Small intestine (tissue), 7 donors: ENCODE measurements around the gene ARSA. TPM values are rescaled to one million over a fixed set of nuclear protein-coding genes. Genes with fewer than 3 reads are reported as not detected.

ENCODE experiments used
- DNase-seq, 2 donors: peaks; one replicate each; pipeline versions ENCODE4 v3.0.0 to v3.0.0-alpha.2; 2013
- FAIRE-seq: peaks from 2 replicates; lab custom pipeline; 2012; peaks lifted over from hg19 to GRCh38; lab: Jason Lieb, UNC
- H3K27ac ChIP-seq, 3 donors: one replicate each; pipeline ENCODE4 v1.5.1; 2013; ENCODE audit warnings: low read length in 2 of 3, mild to moderate bottlenecking in 2 of 3, control low read depth in 1 of 3, inconsistent platforms in 1 of 3, low read depth in 1 of 3, moderate library complexity in 1 of 3
- H3K27me3 ChIP-seq, 3 donors: one replicate each; pipeline ENCODE4 v1.6.1; 2013; ENCODE audit warnings: low read length in 3 of 3, inconsistent platforms in 1 of 3; ENCODE audit not compliant: control insufficient read depth in 3 of 3, insufficient read depth in 3 of 3
- H3K36me3 ChIP-seq, 3 donors: one replicate each; pipeline ENCODE4 v1.6.1; 2013; ENCODE audit warnings: low read length in 3 of 3, inconsistent platforms in 1 of 3, low read depth in 1 of 3, mild to moderate bottlenecking in 1 of 3, moderate library complexity in 1 of 3; ENCODE audit not compliant: control insufficient read depth in 3 of 3, insufficient read depth in 2 of 3
- H3K4me1 ChIP-seq, 3 donors: one replicate each; pipeline ENCODE4 v1.6.1; 2013; ENCODE audit warnings: low read length in 2 of 3, inconsistent platforms in 1 of 3, low read depth in 1 of 3, mild to moderate bottlenecking in 1 of 3, moderate library complexity in 1 of 3; ENCODE audit not compliant: control insufficient read depth in 3 of 3, insufficient read depth in 2 of 3
- H3K4me3 ChIP-seq, 3 donors: one replicate each; pipeline ENCODE4 v1.5.1; 2013; ENCODE audit warnings: low read length in 3 of 3, control low read depth in 1 of 3, inconsistent platforms in 1 of 3, low read depth in 1 of 3, mild to moderate bottlenecking in 1 of 3, moderate library complexity in 1 of 3
- H3K9me3 ChIP-seq, 2 donors: one replicate each; pipeline ENCODE4 v1.6.1; 2013; ENCODE audit warnings: low read depth in 1 of 2, low read length in 1 of 2; ENCODE audit not compliant: control insufficient read depth in 2 of 2, insufficient read depth in 1 of 2
- WGBS, 3 donors: extraction: QIAGEN DNeasy Blood & Tissue Kit; methylation state at CpG; one replicate each; pipeline ENCODE4 v1.1.7; 2013; 5-methylcytosine and 5-hydroxymethylcytosine counted together
- polyA plus RNA-seq, 4 donors: library from polyadenylated mRNA; stranded (reverse) in 3 of 4; unstranded in 1 of 4; fragments of 200-250 nt in 3 of 4; fragments of 120-200 nt in 1 of 4; gene quantifications; one replicate each; pipeline versions ENCODE4 v1.2.1 to v1.2.3, GENCODE V29; 2013
- donor health status: healthy with polysubstance abuse.
- donor health status: control.
- donor health status: control.
- donor health status: Bipolar disorder and iron deficiency.
- donor health status: healthy.

Gene ARSA
- polyA plus RNA-seq, 4 donors = 28.2 to 85.9 (median 71.3) TPM

DNA sequence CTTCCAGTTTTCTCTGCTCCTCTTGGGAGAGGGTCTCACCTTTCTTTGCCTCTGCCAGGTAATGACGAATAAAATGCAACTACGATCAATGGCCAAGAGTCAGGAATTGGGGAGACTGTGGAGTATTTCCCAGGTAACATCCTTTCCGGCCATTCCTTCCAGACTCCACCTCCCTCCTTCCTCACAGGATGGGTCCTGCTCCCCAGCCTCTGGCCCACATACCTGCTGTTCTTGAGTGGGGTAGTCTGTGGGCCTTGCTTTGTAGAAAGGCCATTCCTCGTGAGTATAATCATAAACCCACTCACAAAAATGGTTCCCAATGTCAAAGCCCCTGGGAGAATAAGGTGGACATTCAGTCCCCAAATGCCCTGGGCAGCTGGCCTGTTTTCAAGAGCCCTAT, 48.2 kb downstream of the ARSA start:
- no peak for DNase-seq
- no peak for FAIRE-seq
- Histone ChIP-seq H3K36me3 (peaks cover 0 to 45% (median 0%) of the 10 kb centered on the region in 3 donors), H3K4me1 (peaks cover 7 to 25% (median 7%) of the 10 kb centered on the region in 3 donors), H3K9me3 (no peaks in the 10 kb centered on the region), H3K4me3 (no peak overlapping the region), H3K27me3 (no peaks in the 10 kb centered on the region), H3K27ac (no peak overlapping the region)
- WGBS, 3 donors = 94 to 97% (median 97%) methylated on average over 4 of the region's 4 CpGs

DNA sequence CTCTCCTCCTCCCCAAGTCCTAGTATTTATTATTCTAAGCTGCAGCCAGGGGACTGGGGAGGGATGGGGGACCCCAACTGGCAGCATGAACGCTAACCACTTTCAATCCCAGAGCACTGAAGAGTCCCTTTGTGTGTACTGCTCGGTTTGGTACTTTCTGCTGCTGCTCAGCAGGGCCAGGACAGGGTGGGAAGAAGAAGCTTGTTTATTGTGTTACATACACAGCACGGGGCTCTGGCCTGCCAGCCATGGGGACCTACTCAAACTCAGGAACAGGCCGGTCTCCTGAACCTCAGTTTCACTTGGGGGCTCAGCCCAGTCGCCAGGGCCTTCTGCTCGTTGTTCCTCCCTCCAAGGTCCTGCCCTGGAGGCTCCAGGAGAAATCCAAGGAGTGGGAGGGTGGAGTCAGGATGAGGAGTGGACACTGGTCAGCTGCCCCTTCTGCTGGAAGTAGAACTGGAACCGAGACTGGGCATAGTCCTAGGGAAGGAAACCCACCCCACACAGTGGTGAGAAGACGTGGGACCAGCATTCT, 49.1 kb downstream of the ARSA start:
- Histone ChIP-seq H3K27ac (peak overlapping the region in 1 of 3 donors; percentile 50), H3K9me3 (no peaks in the 10 kb centered on the region), H3K4me3 (no peak overlapping the region), H3K27me3 (no peaks in the 10 kb centered on the region), H3K36me3 (peaks cover 0 to 50% (median 0%) of the 10 kb centered on the region in 3 donors), H3K4me1 (peaks cover 7 to 25% (median 7%) of the 10 kb centered on the region in 3 donors)
- no peak for FAIRE-seq
- 58 to 72% (median 63%) methylated on average over 7 to 8 of the region's 8 CpGs for WGBS, 3 donors
- DNase-seq = no peak

DNA sequence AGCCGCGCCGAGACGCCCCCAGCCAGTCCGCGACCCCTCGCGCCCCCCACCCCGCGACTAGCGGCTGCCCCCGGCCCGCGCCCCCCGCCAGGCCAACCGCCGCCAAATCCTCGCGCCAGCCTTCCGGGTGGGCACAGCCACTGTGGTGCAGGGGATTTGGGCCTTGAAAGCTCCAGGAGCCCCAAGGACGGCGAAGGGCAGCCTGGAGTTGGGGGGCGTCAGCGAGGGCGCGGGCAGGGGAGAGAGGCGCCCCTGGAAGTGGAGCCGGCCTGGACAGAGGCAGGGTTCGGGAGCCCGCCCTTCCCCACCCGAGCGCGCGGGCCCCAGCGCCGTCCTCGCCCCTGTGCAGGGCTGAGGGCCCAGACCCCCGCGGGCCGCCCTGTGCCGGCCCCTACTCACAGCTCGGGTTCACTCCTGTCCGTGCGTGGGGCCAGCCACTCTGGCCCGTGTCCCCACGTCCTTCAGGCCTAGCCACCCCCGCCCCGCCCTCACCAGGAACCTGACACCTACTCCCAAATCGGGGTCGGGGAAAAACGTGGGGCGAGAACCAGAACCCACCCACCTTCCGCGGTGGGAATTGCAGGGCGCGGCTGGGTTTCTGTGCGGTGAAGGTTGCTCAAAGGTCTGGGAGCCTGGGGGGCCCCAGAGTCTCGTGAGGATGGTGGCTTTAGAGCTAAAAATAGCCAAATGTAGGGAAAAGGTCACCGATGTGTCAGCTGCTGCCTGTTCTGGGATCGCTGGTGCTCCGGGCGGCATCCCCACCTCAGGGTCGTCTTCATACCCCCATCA, 49.8 kb downstream of the ARSA start, which contains the start of gene CPT1B:
Gene CPT1B (minus strand): TSS at position 441 of the 789 bp plus-strand sequence. CDS start 512 bp downstream, outside the sequence.
- peak within 1 kb of the TSS in 1 of 3 donors; percentile 0 for H3K4me3 ChIP-seq
- FAIRE-seq = no peak
- peak within 1 kb of the TSS in 1 of 3 donors; percentile 50 for H3K27ac ChIP-seq
- DNase-seq = peak in 1 of 2 donors; percentile 90
- peaks cover 0 to 57% (median 0%) of the 10 kb centered on the region in 3 donors for H3K36me3 ChIP-seq
- no peaks in the 10 kb centered on the region for H3K27me3 ChIP-seq
- peaks cover 2 to 25% (median 7%) of the 10 kb centered on the region in 3 donors for H3K4me1 ChIP-seq
- H3K9me3 ChIP-seq = no peaks in the 10 kb centered on the region
- 21 to 27% (median 25%) methylated on average over 52 to 63 of the region's 63 CpGs for WGBS, 3 donors

DNA sequence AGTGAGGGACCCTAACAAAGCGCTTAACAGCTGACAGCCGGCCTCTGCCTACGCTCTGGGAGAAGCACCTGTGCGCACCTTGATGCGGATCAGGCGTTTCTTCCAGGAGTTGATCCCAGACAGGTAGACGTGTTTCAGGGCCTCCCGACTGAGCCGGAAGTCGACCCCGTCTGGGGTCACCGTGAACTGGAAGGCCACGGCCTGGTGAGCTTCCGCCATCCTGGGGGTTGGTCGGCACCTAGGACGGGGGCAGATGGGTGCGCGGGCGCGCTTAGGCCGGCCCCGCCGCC, 50.3 kb downstream of the ARSA start:
- FAIRE-seq (no peak), DNase-seq (peak in 1 of 2 donors; percentile 44)
- Histone ChIP-seq H3K27me3 (no peaks in the 10 kb centered on the region), H3K27ac (no peak overlapping the region), H3K4me3 (no peak overlapping the region), H3K4me1 (peaks cover 2 to 25% (median 7%) of the 10 kb centered on the region in 3 donors), H3K36me3 (peaks cover 0 to 62% (median 0%) of the 10 kb centered on the region in 3 donors), H3K9me3 (no peaks in the 10 kb centered on the region)
- 47 to 70% (median 66%) methylated on average over 23 of the region's 23 CpGs for WGBS, 3 donors

DNA sequence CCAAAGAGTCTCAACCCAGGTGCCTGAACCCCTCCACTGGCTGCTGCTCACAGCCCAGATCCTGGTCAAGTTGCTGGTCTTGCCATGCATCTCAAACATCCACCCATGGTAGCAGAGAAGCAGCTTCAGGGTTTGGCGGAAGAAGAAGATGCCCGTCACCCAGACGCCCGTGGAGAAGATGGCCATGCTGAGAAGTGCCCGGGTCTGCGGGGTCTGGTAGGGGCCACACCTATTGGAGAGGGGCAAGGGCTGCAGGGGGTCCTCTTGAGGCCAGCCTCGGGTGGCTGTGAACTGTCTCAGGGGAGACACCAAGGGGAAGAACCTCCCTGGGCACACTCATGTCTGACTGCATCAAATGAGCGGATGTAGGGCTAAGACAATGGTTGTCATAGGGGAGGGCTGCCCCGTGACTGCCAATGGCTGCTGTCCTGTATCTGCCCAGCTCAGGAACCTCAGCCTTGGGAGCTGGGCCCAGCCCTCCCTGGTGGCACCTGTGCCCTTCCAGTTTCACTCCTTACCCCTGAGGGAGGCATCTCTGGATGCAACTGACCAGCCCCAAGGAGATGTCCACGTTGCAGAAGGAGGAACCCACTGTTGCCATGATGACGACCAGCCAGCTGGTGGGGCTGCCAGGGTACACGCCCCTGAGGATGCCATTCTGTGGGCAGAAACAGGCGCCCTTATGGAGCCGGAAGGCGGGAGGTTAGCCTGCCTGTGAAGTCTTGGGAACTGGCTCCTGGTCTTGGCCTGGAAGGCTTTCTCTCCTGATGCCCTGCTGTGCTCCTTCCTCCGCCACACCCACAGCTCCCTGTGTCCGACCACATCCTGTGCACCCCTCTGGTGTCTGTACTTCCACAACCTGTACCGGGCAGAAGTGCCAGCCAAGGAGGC, 50.9 kb downstream of the ARSA start:
- Histone ChIP-seq H3K9me3 (no peaks in the 10 kb centered on the region), H3K27ac (no peak overlapping the region), H3K4me3 (no peak overlapping the region), H3K27me3 (no peaks in the 10 kb centered on the region), H3K4me1 (peaks cover 2 to 25% (median 7%) of the 10 kb centered on the region in 3 donors), H3K36me3 (peaks cover 0 to 66% (median 0%) of the 10 kb centered on the region in 3 donors)
- WGBS, 3 donors = 81 to 86% (median 85%) methylated on average over 18 of the region's 18 CpGs
- no peak for DNase-seq
- no peak for FAIRE-seq

DNA sequence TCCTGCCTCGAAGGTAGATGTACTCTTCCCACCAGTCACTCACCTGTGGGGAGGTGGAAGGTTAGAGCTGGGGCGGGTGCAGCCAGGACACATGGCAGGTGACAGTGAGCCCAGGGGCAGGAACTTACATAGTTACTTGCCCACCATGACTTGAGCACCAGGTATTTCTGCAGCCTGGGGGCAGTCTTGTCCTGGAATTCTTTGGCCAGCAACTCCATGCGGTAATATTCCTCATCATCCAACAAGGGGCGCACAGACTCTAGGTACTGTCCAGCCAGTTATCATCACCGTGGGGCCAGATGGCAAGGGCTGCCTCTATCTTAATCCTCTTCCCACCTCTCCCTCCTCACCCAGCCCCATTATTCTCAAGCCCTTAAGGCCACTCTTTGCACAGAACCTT, 51.9 kb downstream of the ARSA start:
- FAIRE-seq (no peak), DNase-seq (peak; percentile 39 to 56)
- WGBS, 3 donors = 44 to 59% (median 53%) methylated on average over 5 of the region's 5 CpGs
- peaks cover 0 to 70% (median 1%) of the 10 kb centered on the region in 3 donors for H3K36me3 ChIP-seq
- peaks cover 0 to 18% (median 3%) of the 10 kb centered on the region in 3 donors for H3K4me1 ChIP-seq
- H3K4me3 ChIP-seq = no peak overlapping the region
- H3K27me3 ChIP-seq = no peaks in the 10 kb centered on the region
- no peaks in the 10 kb centered on the region for H3K9me3 ChIP-seq
- H3K27ac ChIP-seq = no peak overlapping the region

DNA sequence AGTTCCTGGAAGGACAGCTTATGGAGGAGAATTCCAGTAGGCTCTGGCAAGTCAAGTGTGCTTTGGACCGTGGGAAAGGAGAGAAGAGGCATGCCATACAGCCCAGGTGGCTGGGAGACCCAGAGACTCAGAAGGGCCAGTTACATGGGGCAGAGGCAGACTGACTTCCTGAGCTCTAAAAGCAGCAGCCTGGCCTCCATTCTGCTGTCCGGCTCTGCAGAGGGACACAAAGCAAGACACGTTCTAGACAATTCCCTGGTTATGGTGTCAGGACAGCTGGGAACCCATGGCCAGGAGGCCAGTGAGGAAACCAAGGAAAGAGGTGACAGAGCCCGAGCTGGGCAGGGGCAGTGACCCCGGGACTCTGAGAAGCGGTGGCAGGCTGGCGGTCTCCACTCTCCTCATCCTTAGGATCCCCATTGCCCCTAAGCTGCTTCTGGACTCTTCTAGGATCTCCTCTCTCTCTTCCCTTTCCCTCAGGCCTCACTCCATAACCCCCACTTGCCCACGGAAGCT, 52.5 kb downstream of the ARSA start:
- H3K36me3 ChIP-seq = peaks cover 0 to 72% (median 3%) of the 10 kb centered on the region in 3 donors

More for the DNA sequence above, 52.5 kb downstream of the ARSA start:
- no peaks in the 10 kb centered on the region for H3K9me3 ChIP-seq
- DNase-seq (no peak), FAIRE-seq (no peak)
- no peaks in the 10 kb centered on the region for H3K27me3 ChIP-seq
- peaks cover 0 to 16% (median 3%) of the 10 kb centered on the region in 3 donors for H3K4me1 ChIP-seq
- H3K4me3 ChIP-seq = no peak overlapping the region
- WGBS, 3 donors = 88 to 94% (median 90%) methylated on average over 8 of the region's 8 CpGs
- no peak overlapping the region for H3K27ac ChIP-seq
